Peyer's patch (tissue), 4 donors: ENCODE results near the gene PLPP1.

Experiments
- CTCF ChIP-seq, 6 experiments: fragments of 450-650 bp in 4 of 6; fragments of 200-600 bp in 2 of 6; sonication (generic) in 1 of 6; IDR thresholded peaks; one replicate each; pipeline ENCODE4 v1.5.1; 2017 to 2019; ENCODE audit warnings: antibody characterized with exemption in 6 of 6, mild to moderate bottlenecking in 3 of 6, moderate library complexity in 1 of 6
- POLR2A ChIP-seq, 2 donors: fragments of 450-650 bp; IDR thresholded peaks; one replicate each; pipeline ENCODE4 v1.5.1; 2017; ENCODE audit warnings: antibody characterized with exemption in 2 of 2, mild to moderate bottlenecking in 2 of 2, moderate library complexity in 2 of 2

GRCh38 chr5:55530669-55531068, 4.1 kb downstream of the PLPP1 start:
- TF ChIP-seq CTCF (IDR thresholded peaks at IDR 0.05) (no peak), POLR2A (IDR thresholded peaks at IDR 0.05) (no peak)
